HFFc6 (cell line): ENCODE measurements around the gene LZTFL1. TPM values are rescaled to one million over a fixed set of nuclear protein-coding genes. Genes with fewer than 3 reads are reported as not detected.

Experiments used
- DNase-seq: peaks from one replicate; pipeline ENCODE4 v3.0.0-alpha.2; 2018
- H3K27ac Mint-ChIP-seq: 2 replicates; pipeline ENCODE4 v1.8.0; 2020; ENCODE audit warnings: mild to moderate bottlenecking, mixed read lengths
- H3K27me3 Mint-ChIP-seq: 2 replicates; pipeline ENCODE4 v1.8.0; 2021; ENCODE audit warnings: mild to moderate bottlenecking, moderate library complexity, mixed read lengths; ENCODE audit not compliant: insufficient read depth
- H3K36me3 Mint-ChIP-seq: 2 replicates; pipeline ENCODE4 v1.8.0; 2021; ENCODE audit warnings: low read depth, mixed read lengths
- H3K4me1 Mint-ChIP-seq: 2 replicates; pipeline ENCODE4 v1.8.0; 2020; ENCODE audit warnings: low read depth, mixed read lengths
- H3K4me3 Mint-ChIP-seq: 2 replicates; pipeline ENCODE4 v1.8.0; 2020; ENCODE audit warnings: mild to moderate bottlenecking, moderate library complexity, mixed read lengths
- H3K9me3 Mint-ChIP-seq: 2 replicates; pipeline ENCODE4 v1.8.0; 2020; ENCODE audit warnings: mild to moderate bottlenecking, mixed read lengths
- CTCF ChIP-seq: fragments of 200-600 bp; sonication (generic); IDR thresholded peaks from 2 replicates; pipeline ENCODE4 v1.5.0; 2021; ENCODE audit warnings: antibody characterized with exemption, mild to moderate bottlenecking
- long read RNA-seq: library from polyadenylated mRNA; unstranded; transcript quantifications from one replicate; pipeline ENCODE4 v2.0.0, GENCODE V29; 2019
- total RNA-seq, 6 experiments: library from RNA; stranded (reverse); fragmentation: NEBNext Ultra II Directional; extraction: Animal tissue kit (Norgen Biotek cat#: 25700); gene quantifications; 2 replicates in 1 of 6; 3 replicates in 5 of 6; pipeline ENCODE4 v1.2.3, GENCODE V29; 2021

LZTFL1 gene
- total RNA-seq = 10 to 100 TPM; 13.0 to 20.0 (median 15.8) TPM
- long read RNA-seq, full-length matches to known transcripts = 10 of 14 reads
- long read RNA-seq, partial matches to known transcripts = 3 of 14 reads
- long read RNA-seq, other reads (novel, unspliced or antisense) = 1 of 14 reads

- peak; percentile 96 for DNase-seq
- Mint-ChIP-seq H3K27me3 (peaks cover 10% of the 10 kb centered on the region), H3K27ac (peak within 1 kb of the TSS; percentile 96), H3K9me3 (no peaks in the 10 kb centered on the region), H3K4me1 (peaks cover 14% of the 10 kb centered on the region), H3K4me3 (peak within 1 kb of the TSS; percentile 92), H3K36me3 (no peaks in the 10 kb centered on the region)
- no peak for TF ChIP-seq CTCF
Observed at GRCh38 chr3:45841757-45842491, at the start of gene LZTFL1. Gene LZTFL1 (minus strand): TSS chr3:45842119. CDS start chr3:45841991, 128 bp downstream.

- Mint-ChIP-seq H3K9me3 (no peaks in the 10 kb centered on the region), H3K36me3 (no peaks in the 10 kb centered on the region), H3K4me1 (no peaks in the 10 kb centered on the region; the same call in 1 of the 2 replicates), H3K27ac (no peak overlapping the region), H3K27me3 (peaks cover 35% of the 10 kb centered on the region), H3K4me3 (no peak overlapping the region)
- no peak for TF ChIP-seq CTCF
- DNase-seq = no peak
Observed at GRCh38 chr3:45890405-45890804, 48.5 kb upstream of the LZTFL1 start.

- Mint-ChIP-seq H3K4me1 (no peaks in the 10 kb centered on the region), H3K27me3 (peaks cover 43% of the 10 kb centered on the region), H3K9me3 (no peaks in the 10 kb centered on the region), H3K36me3 (no peaks in the 10 kb centered on the region), H3K4me3 (no peak overlapping the region), H3K27ac (no peak overlapping the region)
- no peak for TF ChIP-seq CTCF
- DNase-seq = no peak
Observed at GRCh38 chr3:45889337-45889736, 47.4 kb upstream of the LZTFL1 start.

- peaks cover 39% of the 10 kb centered on the region for H3K27me3 Mint-ChIP-seq
- no peaks in the 10 kb centered on the region for H3K9me3 Mint-ChIP-seq
- H3K36me3 Mint-ChIP-seq = no peaks in the 10 kb centered on the region
- no peak overlapping the region for H3K4me3 Mint-ChIP-seq
- H3K27ac Mint-ChIP-seq = no peak overlapping the region
- no peaks in the 10 kb centered on the region for H3K4me1 Mint-ChIP-seq
- TF ChIP-seq CTCF = no peak
- no peak for DNase-seq
Observed at GRCh38 chr3:45887759-45888511, 46.0 kb upstream of the LZTFL1 start.

- no peak for DNase-seq
- Mint-ChIP-seq H3K27ac (no peak overlapping the region), H3K9me3 (no peaks in the 10 kb centered on the region), H3K36me3 (no peaks in the 10 kb centered on the region), H3K4me1 (no peaks in the 10 kb centered on the region), H3K27me3 (peaks cover 37% of the 10 kb centered on the region), H3K4me3 (no peak overlapping the region)
- no peak for TF ChIP-seq CTCF
Observed at GRCh38 chr3:45887285-45887684, 45.4 kb upstream of the LZTFL1 start.
